Measurements from ENCODE around the gene YKT6. TPM values are rescaled to one million over a fixed set of nuclear protein-coding genes. Genes with fewer than 3 reads are reported as not detected.

Gene YKT6
- polyA plus RNA-seq, 6 donors from 2014 or later, result 21.5 to 41.9 (median 31.0) TPM

GRCh38 chr7:44211126-44211675, 10.4 kb downstream of the YKT6 start:
- DNase-seq (no peak), ATAC-seq (ENCODE audit: low read depth in 2 of 2) (no peak)
- Mint-ChIP-seq H3K4me1 (peaks cover 10 to 12% (median 11%) of the 10 kb centered on the region in 3 donors), H3K4me3 (no peak overlapping the region), H3K27ac (peak overlapping the region in 1 of 6 donors; percentile 49), H3K27me3 (no peaks in the 10 kb centered on the region), H3K9me3 (no peaks in the 10 kb centered on the region), H3K36me3 (peaks cover 11 to 33% of the 10 kb centered on the region in 2 donors)

DNA sequence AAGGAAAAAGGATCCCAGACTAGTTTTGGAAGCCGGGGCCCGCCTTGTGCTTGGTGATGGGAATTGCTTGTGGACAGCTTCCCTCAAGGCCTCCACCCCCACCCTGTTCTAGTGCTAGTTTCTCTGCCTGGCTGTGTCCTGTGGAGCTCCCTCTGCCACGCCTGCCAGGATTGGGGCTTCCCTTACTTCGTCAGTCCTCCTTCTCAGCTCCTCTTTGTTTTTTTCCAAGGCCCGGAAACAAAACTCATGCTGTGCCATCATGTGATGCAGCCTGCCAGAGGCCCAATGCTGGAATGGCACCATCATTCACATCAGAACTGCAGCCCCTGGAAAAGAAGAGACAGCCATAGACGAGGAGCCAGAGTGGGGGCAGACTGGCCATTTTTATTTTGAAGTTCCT, 11.2 kb downstream of the YKT6 start:
- Mint-ChIP-seq H3K27ac (peak overlapping the region in 3 of 6 donors; percentile 24 to 78 (median 28)), H3K27me3 (no peaks in the 10 kb centered on the region), H3K4me1 (peaks cover 10 to 12% (median 11%) of the 10 kb centered on the region in 3 donors), H3K9me3 (no peaks in the 10 kb centered on the region), H3K4me3 (no peak overlapping the region), H3K36me3 (peaks cover 11 to 26% of the 10 kb centered on the region in 2 donors)
- no peak for ATAC-seq (ENCODE audit: low read depth in 2 of 2)
- no peak for DNase-seq

- peaks cover 11 to 26% of the 10 kb centered on the region in 2 donors for H3K36me3 Mint-ChIP-seq
- H3K27ac Mint-ChIP-seq, result peak overlapping the region in 2 of 6 donors; percentile 21 to 28
- ATAC-seq (ENCODE audit: low read depth in 2 of 2) (no peak), DNase-seq (no peak)
- no peaks in the 10 kb centered on the region for H3K9me3 Mint-ChIP-seq
- H3K27me3 Mint-ChIP-seq, result no peaks in the 10 kb centered on the region
- peaks cover 10 to 12% (median 11%) of the 10 kb centered on the region in 3 donors for H3K4me1 Mint-ChIP-seq
- H3K4me3 Mint-ChIP-seq, result no peak overlapping the region
These were observed 11.9 kb downstream of the YKT6 start for GRCh38 chr7:44212581-44213184.

GRCh38 chr7:44213206-44213876, 12.6 kb downstream of the YKT6 start:
- no peaks in the 10 kb centered on the region for H3K27me3 Mint-ChIP-seq
- H3K4me3 Mint-ChIP-seq, result no peak overlapping the region
- H3K9me3 Mint-ChIP-seq, result no peaks in the 10 kb centered on the region
- DNase-seq, result no peak
- peak overlapping the region in 2 of 6 donors; percentile 50 to 57 for H3K27ac Mint-ChIP-seq
- H3K4me1 Mint-ChIP-seq, result peaks cover 10 to 12% (median 11%) of the 10 kb centered on the region in 3 donors
- peaks cover 11 to 25% of the 10 kb centered on the region in 2 donors for H3K36me3 Mint-ChIP-seq
- ATAC-seq (ENCODE audit: low read depth in 2 of 2), result no peak

DNA sequence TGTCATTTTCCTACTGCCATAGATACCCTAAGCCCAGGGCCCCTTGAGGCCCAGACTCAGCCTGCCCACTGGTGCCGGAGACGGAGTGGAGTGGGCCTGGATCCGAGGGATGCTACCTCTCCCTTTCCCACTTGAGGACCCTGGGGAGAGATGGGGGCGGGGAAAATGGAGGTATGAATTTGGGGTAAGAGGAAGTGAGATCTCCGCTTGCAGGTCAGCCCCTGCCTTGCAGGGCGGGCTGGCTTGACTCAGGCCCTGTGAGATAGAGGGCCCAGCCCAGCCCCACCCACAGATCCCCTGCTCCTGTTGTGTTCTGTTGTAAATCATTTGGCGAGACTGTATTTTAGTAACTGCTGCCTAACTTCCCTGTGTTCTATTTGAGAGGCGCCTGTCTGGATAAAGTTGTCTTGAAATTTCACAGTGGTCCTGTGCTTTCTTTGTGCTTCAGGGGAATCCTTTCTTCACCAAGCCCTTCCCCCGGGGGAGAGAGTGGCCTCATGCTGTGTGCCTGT, 13.2 kb downstream of the YKT6 start:
- Mint-ChIP-seq H3K36me3 (peaks cover 7 to 19% of the 10 kb centered on the region in 2 donors), H3K4me3 (no peak overlapping the region), H3K27me3 (no peaks in the 10 kb centered on the region), H3K27ac (peak overlapping the region; percentile 57 to 88 (median 67)), H3K9me3 (no peaks in the 10 kb centered on the region), H3K4me1 (peaks cover 10 to 12% (median 11%) of the 10 kb centered on the region in 3 donors)
- ATAC-seq (ENCODE audit: low read depth in 2 of 2) (no peak), DNase-seq (no peak)

DNA sequence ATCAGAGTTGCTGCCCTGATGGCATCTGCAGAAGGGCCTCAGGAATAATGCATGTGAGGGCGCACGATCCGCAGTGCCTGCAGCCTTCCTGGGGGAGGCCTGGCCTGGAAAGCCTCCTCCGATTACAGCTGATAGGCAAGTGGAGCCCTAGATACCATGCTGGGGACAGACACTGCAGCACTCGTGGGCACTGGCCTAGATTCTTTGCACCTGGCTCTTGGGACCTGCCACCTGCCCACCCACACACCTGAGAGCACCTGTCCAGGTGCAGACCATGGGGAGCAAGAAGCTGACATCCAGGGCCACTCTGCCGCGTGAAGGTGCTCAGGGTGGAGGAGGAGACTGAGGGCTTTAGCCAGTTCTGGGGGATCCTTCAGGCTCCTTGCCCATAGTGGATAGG, 14.8 kb downstream of the YKT6 start:
- Mint-ChIP-seq H3K4me3 (no peak overlapping the region), H3K27ac (peak overlapping the region in 1 of 6 donors; percentile 19), H3K9me3 (no peaks in the 10 kb centered on the region), H3K27me3 (no peaks in the 10 kb centered on the region), H3K4me1 (peaks cover 10 to 12% (median 11%) of the 10 kb centered on the region in 3 donors), H3K36me3 (peaks cover 0 to 12% of the 10 kb centered on the region in 2 donors)
- DNase-seq (no peak), ATAC-seq (ENCODE audit: low read depth in 2 of 2) (no peak)

DNA sequence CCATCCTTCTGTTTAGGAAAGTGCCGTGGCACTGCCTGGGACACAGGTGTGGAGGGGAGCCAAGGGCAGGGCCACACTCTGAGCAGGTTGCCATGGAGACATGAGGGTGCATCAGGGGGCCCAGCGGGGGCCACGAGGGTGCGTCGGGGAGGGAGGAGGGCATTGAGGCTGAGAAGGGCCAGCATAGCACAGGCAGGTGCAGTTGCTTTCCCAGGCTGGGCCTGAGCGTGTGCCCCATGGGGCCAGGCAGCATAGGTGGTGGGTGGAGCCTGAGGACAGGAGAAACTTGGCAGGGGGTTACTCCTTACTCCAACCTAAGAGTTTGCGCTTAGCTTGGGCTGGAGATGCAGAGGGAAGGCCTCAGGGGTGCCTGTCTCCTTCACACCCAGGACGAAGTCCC, 15.2 kb downstream of the YKT6 start:
- ATAC-seq (ENCODE audit: low read depth in 2 of 2), result no peak
- peaks cover 0 to 12% of the 10 kb centered on the region in 2 donors for H3K36me3 Mint-ChIP-seq
- peak overlapping the region in 1 of 6 donors; percentile 16 for H3K27ac Mint-ChIP-seq
- no peak for DNase-seq
- H3K4me1 Mint-ChIP-seq, result peaks cover 10 to 12% (median 11%) of the 10 kb centered on the region in 3 donors
- no peaks in the 10 kb centered on the region for H3K9me3 Mint-ChIP-seq
- no peak overlapping the region for H3K4me3 Mint-ChIP-seq
- H3K27me3 Mint-ChIP-seq, result no peaks in the 10 kb centered on the region

DNA sequence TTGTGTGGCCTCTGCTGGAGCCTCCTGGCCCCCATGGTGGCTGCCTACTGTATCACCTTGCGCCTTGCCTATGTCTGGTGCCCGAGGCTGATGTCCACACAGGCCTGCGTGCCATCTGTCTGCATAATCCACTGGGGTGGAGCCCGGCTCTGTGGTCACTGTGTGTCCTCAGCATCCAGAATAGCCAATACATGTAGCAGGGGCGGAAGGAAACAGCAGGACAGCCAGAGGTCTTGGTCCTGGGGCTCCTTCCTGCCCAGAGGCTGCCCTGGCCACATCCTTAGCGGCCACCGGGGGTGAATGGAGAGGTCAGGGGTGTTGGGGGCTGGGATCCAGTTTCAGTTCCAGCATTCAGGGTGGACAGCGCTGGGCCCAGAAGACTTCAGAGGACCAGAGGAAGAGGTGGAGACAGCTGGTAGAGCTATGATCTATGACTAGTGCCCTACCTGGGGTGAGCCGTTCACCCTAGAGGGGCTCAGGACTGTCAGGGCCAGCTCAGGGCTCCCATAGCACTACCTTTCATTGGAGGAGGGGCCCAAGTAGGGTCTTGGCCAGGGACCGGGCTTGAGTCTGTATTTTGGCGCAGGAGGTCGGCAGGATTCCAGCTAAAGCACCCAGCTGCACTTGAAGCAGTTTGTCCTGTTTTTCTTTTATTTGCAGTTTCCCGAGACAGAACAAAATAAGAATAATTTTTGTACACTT, 15.9 kb downstream of the YKT6 start:
- peaks cover 10 to 12% (median 11%) of the 10 kb centered on the region in 3 donors for H3K4me1 Mint-ChIP-seq
- no peaks in the 10 kb centered on the region for H3K27me3 Mint-ChIP-seq
- ATAC-seq (ENCODE audit: low read depth in 2 of 2) (no peak), DNase-seq (no peak)
- H3K36me3 Mint-ChIP-seq, result peaks cover 0 to 6% of the 10 kb centered on the region in 2 donors
- H3K27ac Mint-ChIP-seq, result peak overlapping the region in 1 of 6 donors; percentile 56
- no peak overlapping the region for H3K4me3 Mint-ChIP-seq
- no peaks in the 10 kb centered on the region for H3K9me3 Mint-ChIP-seq

DNA sequence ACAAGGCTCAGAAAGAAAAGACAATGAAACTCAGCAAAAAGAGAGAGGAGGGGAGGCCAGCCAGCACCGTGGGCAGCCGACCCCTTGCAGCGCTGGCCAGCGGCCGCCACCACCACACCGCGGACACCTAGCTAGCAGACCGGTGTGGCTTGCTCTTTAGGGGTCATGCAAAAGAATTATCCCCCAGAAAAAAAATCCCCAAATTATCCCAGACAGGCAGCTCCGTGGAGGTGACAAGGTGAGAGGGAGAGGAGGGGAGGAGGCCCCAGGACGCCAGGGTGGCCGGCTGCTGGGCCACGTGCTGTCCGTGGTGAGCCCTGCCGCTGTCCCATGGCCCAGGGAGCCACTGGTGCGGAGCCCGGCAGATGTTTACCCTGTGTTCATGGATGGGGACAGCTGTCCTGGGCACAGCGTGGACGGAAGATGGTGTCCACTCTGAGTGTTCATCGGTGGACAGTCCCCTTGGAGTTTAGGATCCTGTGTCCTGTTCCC, 16.5 kb downstream of the YKT6 start:
- no peak overlapping the region for H3K27ac Mint-ChIP-seq
- peaks cover 10 to 12% (median 11%) of the 10 kb centered on the region in 3 donors for H3K4me1 Mint-ChIP-seq
- DNase-seq (no peak), ATAC-seq (ENCODE audit: low read depth in 2 of 2) (no peak)
- H3K36me3 Mint-ChIP-seq, result peaks cover 0 to under 1% of the 10 kb centered on the region in 2 donors
- H3K9me3 Mint-ChIP-seq, result no peaks in the 10 kb centered on the region
- no peak overlapping the region for H3K4me3 Mint-ChIP-seq
- H3K27me3 Mint-ChIP-seq, result no peaks in the 10 kb centered on the region

GRCh38 chr7:44217852-44218402, 17.1 kb downstream of the YKT6 start:
- Mint-ChIP-seq H3K27me3 (peaks cover 0 to 4% (median 0%) of the 10 kb centered on the region in 3 donors), H3K9me3 (no peaks in the 10 kb centered on the region), H3K36me3 (no peaks in the 10 kb centered on the region), H3K27ac (no peak overlapping the region), H3K4me1 (peaks cover 10 to 12% (median 11%) of the 10 kb centered on the region in 3 donors), H3K4me3 (no peak overlapping the region)
- ATAC-seq (ENCODE audit: low read depth in 2 of 2) (no peak), DNase-seq (no peak)

GRCh38 chr7:44218418-44219201, 17.8 kb downstream of the YKT6 start:
- H3K27ac Mint-ChIP-seq, result no peak overlapping the region
- no peak for DNase-seq

GRCh38 chr7:44219371-44220045, 18.7 kb downstream of the YKT6 start:
- Mint-ChIP-seq H3K36me3 (no peaks in the 10 kb centered on the region), H3K27ac (no peak overlapping the region)
- no peak for ATAC-seq (ENCODE audit: low read depth in 2 of 2)

More at GRCh38 chr7:44218418-44219201, 17.8 kb downstream of the YKT6 start:
- peaks cover 0 to 7% (median 2%) of the 10 kb centered on the region in 3 donors for H3K27me3 Mint-ChIP-seq
- peaks cover 10 to 11% (median 10%) of the 10 kb centered on the region in 3 donors for H3K4me1 Mint-ChIP-seq
- ATAC-seq (ENCODE audit: low read depth in 2 of 2), result no peak
- no peak overlapping the region for H3K4me3 Mint-ChIP-seq
- no peaks in the 10 kb centered on the region for H3K36me3 Mint-ChIP-seq
- H3K9me3 Mint-ChIP-seq, result no peaks in the 10 kb centered on the region

More at GRCh38 chr7:44219371-44220045, 18.7 kb downstream of the YKT6 start:
- peaks cover under 1 to 2% (median 1%) of the 10 kb centered on the region in 3 donors for H3K4me1 Mint-ChIP-seq
- no peaks in the 10 kb centered on the region for H3K9me3 Mint-ChIP-seq
- no peak overlapping the region for H3K4me3 Mint-ChIP-seq
- H3K27me3 Mint-ChIP-seq, result peaks cover 0 to 16% (median 10%) of the 10 kb centered on the region in 3 donors
- DNase-seq, result no peak
